GM12878 (cell line): Measurements from ENCODE around the gene LMTK2. TPM values are rescaled to one million over a fixed set of nuclear protein-coding genes. Genes with fewer than 3 reads are reported as not detected.

ENCODE experiments used
- ATAC-seq: fragments of 200-7000 bp; cut with Tn5 transposase; 3 replicates; pipeline ENCODE4 v1.9.1; 2020; ENCODE audit warnings: mild to moderate bottlenecking, moderate library complexity
- BruUV-seq: library from RNA; stranded (reverse); fragments of 400-500 nt; replicated peaks from 2 replicates; lab custom pipeline; 2021; lab: Mats Ljungman, UMichigan
- CTCF ChIA-PET: fragments of 300-600 bp; sonication (Branson Sonifier 250); formaldehyde crosslinking; extraction: SDS; loops from one replicate; lab custom pipeline; 2021; ENCODE audit warnings: inconsistent platforms; lab: Yijun Ruan, JAX
- POLR2A ChIA-PET: fragments of 350-600 bp; formaldehyde crosslinking; extraction: SDS; loops from one replicate; lab custom pipeline; 2021; ENCODE audit warnings: inconsistent platforms; lab: Charles Lee
- RAD21 ChIA-PET: fragments of 300-600 bp; sonication (Branson Sonifier 250); formaldehyde crosslinking; loops from one replicate; lab custom pipeline; 2023; ENCODE audit warnings: antibody characterized with exemption; ENCODE audit not compliant: unreplicated experiment; lab: Charles Lee
- SMC1A ChIA-PET: fragments of 300-600 bp; sonication (Branson Sonifier 250); formaldehyde crosslinking; loops from one replicate; lab custom pipeline; 2023; ENCODE audit not compliant: unreplicated experiment, uncharacterized antibody; lab: Charles Lee
- DNase-seq: peaks from one replicate; pipeline ENCODE4 v3.0.0-alpha.2; 2011; ENCODE audit warnings: low read depth, low spot score
- FAIRE-seq: peaks from 3 replicates; lab custom pipeline; 2011; peaks lifted over from hg19 to GRCh38; lab: Jason Lieb, UNC
- H2AFZ ChIP-seq: 2 replicates; pipeline ENCODE4 v1.6.0; 2011; ENCODE audit warnings: low read depth, low read length, control low read depth; ENCODE audit not compliant: control insufficient read depth
- H3K27ac ChIP-seq: 2 replicates; pipeline ENCODE4 v1.5.1; 2011; ENCODE audit warnings: control low read depth; ENCODE audit not compliant: control insufficient read depth, insufficient read depth
- H3K27me3 ChIP-seq, 2 experiments: replicated peaks in 1 of 2; 2 replicates each; pipeline versions ENCODE4 v1.6.0 to v1.6.1; 2011; ENCODE audit warnings: low read length in 1 of 2; ENCODE audit not compliant: control insufficient read depth in 2 of 2, insufficient read depth in 2 of 2
- H3K36me3 ChIP-seq, 2 experiments: 2 replicates each; pipeline ENCODE4 v1.5.1; 2011; ENCODE audit warnings: low read length in 1 of 2; ENCODE audit not compliant: control insufficient read depth in 2 of 2, insufficient read depth in 2 of 2
- H3K4me1 ChIP-seq: 2 replicates; pipeline ENCODE4 v1.6.1; 2011; ENCODE audit warnings: mild to moderate bottlenecking, low read length, moderate library complexity, mixed read lengths; ENCODE audit not compliant: control insufficient read depth, insufficient read depth
- H3K4me2 ChIP-seq: 2 replicates; pipeline ENCODE4 v1.6.0; 2011; ENCODE audit warnings: control low read depth; ENCODE audit not compliant: control insufficient read depth, insufficient read depth
- H3K4me3 ChIP-seq: fragments of 200-600 bp; sonication (generic); 2 replicates; pipeline ENCODE4 v1.5.1; 2016
- H3K79me2 ChIP-seq: 2 replicates; pipeline ENCODE4 v1.6.0; 2011; ENCODE audit warnings: low read length; ENCODE audit not compliant: control insufficient read depth, insufficient read depth
- H3K9ac ChIP-seq: 2 replicates; pipeline ENCODE4 v1.8.0; 2011; ENCODE audit warnings: low read length, control low read depth, mixed read lengths; ENCODE audit not compliant: control insufficient read depth, insufficient read depth
- H3K9me3 ChIP-seq: replicated peaks from 3 replicates; pipeline ENCODE4 v1.5.1; 2011; ENCODE audit warnings: mild to moderate bottlenecking, low read length; ENCODE audit not compliant: control insufficient read depth, insufficient read depth
- H4K20me1 ChIP-seq: 2 replicates; pipeline ENCODE4 v1.6.0; 2011; ENCODE audit not compliant: control insufficient read depth, insufficient read depth
- BRCA1 ChIP-seq: IDR thresholded peaks from 2 replicates; pipeline ENCODE4 v1.6.1; 2011; ENCODE audit warnings: low read depth, low read length, improper control_type of control experiment
- CBX5 ChIP-seq: sonication (generic); IDR thresholded peaks from 2 replicates; pipeline ENCODE4 v1.6.1; 2016; ENCODE audit warnings: low read depth, moderate library complexity, mild to moderate bottlenecking, inconsistent platforms
- CREM ChIP-seq: IDR thresholded peaks from 2 replicates; pipeline ENCODE4 v1.6.1; 2014; ENCODE audit warnings: antibody characterized with exemption, low read depth
- CTCF ChIP-seq, 3 experiments: IDR thresholded peaks in 2 of 3; conservative IDR thresholded peaks in 1 of 3; 2 replicates each; pipeline ENCODE4 v1.5.1; 2011; ENCODE audit warnings: low read depth in 3 of 3, low read length in 3 of 3, mild to moderate bottlenecking in 3 of 3, control low read depth in 2 of 3, moderate library complexity in 2 of 3, inconsistent platforms in 1 of 3, mixed read lengths in 1 of 3; ENCODE audit not compliant: control insufficient read depth in 2 of 3, insufficient read depth in 1 of 3; ENCODE audit errors: extremely low read depth in 1 of 3
- E2F4 ChIP-seq: IDR thresholded peaks from 2 replicates; pipeline ENCODE4 v1.6.1; 2012; ENCODE audit warnings: low read depth, low read length, improper control_type of control experiment
- IRF3 ChIP-seq: fragments of 450-650 bp; IDR thresholded peaks from 2 replicates; pipeline ENCODE4 v1.6.1; 2014; ENCODE audit warnings: mild to moderate bottlenecking
- MEF2A ChIP-seq: IDR thresholded peaks from 2 replicates; pipeline ENCODE4 v1.6.1; 2011; ENCODE audit warnings: low read depth, mild to moderate bottlenecking, low read length, moderate library complexity; ENCODE audit not compliant: insufficient read depth
- NR2C2 ChIP-seq: IDR thresholded peaks from 2 replicates; pipeline ENCODE4 v1.6.1; 2011; ENCODE audit warnings: borderline replicate concordance, low read depth; ENCODE audit not compliant: control insufficient read depth, insufficient read length
- POLR2AphosphoS5 ChIP-seq: IDR thresholded peaks from 2 replicates; pipeline ENCODE4 v1.6.1; 2011; ENCODE audit warnings: mild to moderate bottlenecking, low read length, inconsistent platforms
- SMAD5 ChIP-seq: IDR thresholded peaks from 2 replicates; pipeline ENCODE4 v1.6.1; 2016; ENCODE audit warnings: antibody characterized with exemption, low read depth
- SMARCA5 ChIP-seq: fragments of 450-650 bp; IDR thresholded peaks from 2 replicates; pipeline ENCODE4 v1.6.1; 2017; ENCODE audit warnings: mild to moderate bottlenecking
- SMC3 ChIP-seq: IDR thresholded peaks from 2 replicates; pipeline ENCODE4 v1.6.1; 2011; ENCODE audit warnings: low read length, improper control_type of control experiment, borderline replicate concordance
- WGBS: methylation state at CpG from one replicate; pipeline ENCODE4 v1.1.6; 2016; ENCODE audit warnings: low lambda C conversion rate; ENCODE audit not compliant: insufficient replicate concordance, insufficient coverage; ENCODE audit errors: missing lambda C conversion rate; 5-methylcytosine and 5-hydroxymethylcytosine counted together
- in situ Hi-C: fragments of 300-500 bp; cut with MboI; formaldehyde crosslinking; loops from 9 replicates; pipeline ENCODE4 v1.14.3; 2018; ENCODE audit warnings: mixed read lengths
- intact Hi-C: fragments of 100-400 bp; cut with micrococcal nuclease; formaldehyde crosslinking; loops from one replicate; pipeline ENCODE4 v1.14.2; 2022; ENCODE audit not compliant: unreplicated experiment
- polyA plus RNA-seq, 11 experiments: library from polyadenylated mRNA; depleted of rRNA in 4 of 11; unstranded in 6 of 11; stranded (reverse) in 5 of 11; fragments of >200 nt; fragmentation: Nextera tagmentation in 4 of 11; fragmentation: Illumina TruSeq in 1 of 11; extraction: Ambion mirVana in 4 of 11; extraction: Trizol in 1 of 11; gene quantifications; 1 replicate in 1 of 11; 2 replicates in 10 of 11; pipeline versions ENCODE4 v1.2.1 to v1.2.3, GENCODE V29; 2011 to 2016; ENCODE audit warnings: inconsistent platforms in 2 of 11, missing spikeins in 2 of 11, low read depth in 1 of 11
- total RNA-seq, 4 experiments: library from RNA; depleted of rRNA in 3 of 4; stranded (reverse); fragments of >200 nt in 3 of 4; fragmentation: Illumina TruSeq in 1 of 4; extraction: Trizol in 1 of 4; gene quantifications; 2 replicates each; pipeline versions ENCODE4 v1.2.1 to v1.2.3, GENCODE V29; 2013 to 2021
- TF ChIP-seq, protein P1 (sequence below): fragments of 450-650 bp; IDR thresholded peaks from 2 replicates; pipeline ENCODE4 v1.6.1; 2017; ENCODE audit warnings: mild to moderate bottlenecking
- TF ChIP-seq, protein P2 (sequence below): IDR thresholded peaks from 2 replicates; pipeline ENCODE4 v1.6.1; 2012; ENCODE audit warnings: low read depth, low read length, improper control_type of control experiment

Gene LMTK2
- total and polyA plus RNA-seq, 10 of the 15 experiments (the other 5 are each of a cell fraction or from before 2014, with no cell fraction given), result 0.68 to 8.7 (median 4.6) TPM

GRCh38 chr7:98202367-98203195 is 95.9 kb downstream of the LMTK2 start:
- Histone ChIP-seq H3K4me2 (peak overlapping the region; percentile 82), H3K4me3 (peak overlapping the region; percentile 54; the same call in 1 of the 2 replicates), H3K9ac (peak overlapping the region; percentile 50), H2AFZ (no peak overlapping the region), H3K36me3 (peaks cover 5 to 13% of the 10 kb centered on the region in 2 experiments; a peak in 3 of 4 replicates), H3K27me3 (no peaks in the 10 kb centered on the region), H4K20me1 (no peaks in the 10 kb centered on the region), H3K79me2 (no peaks in the 10 kb centered on the region), H3K4me1 (peaks cover 47% of the 10 kb centered on the region), H3K27ac (peak overlapping the region; percentile 58), H3K9me3 (no peaks in the 10 kb centered on the region; the same call in 2 of the 3 replicates)
- in situ Hi-C loops, result no loop called here
- ChIA-PET CTCF (interaction anchor here (0.7 to 3.2 kb wide), 11 partner anchors 34 to 200 kb away, joined by 3 to 17 read pairs (median 5); partner anchors contain the start of gene LMTK2), POLR2A (interaction anchor here (0.8 to 2.3 kb wide), 9 partner anchors 10 to 199 kb away, joined by 3 to 12 read pairs (median 4); partner anchors contain the start of gene BAIAP2L1), SMC1A (interaction anchor here (0.8 to 2.8 kb wide), 8 partner anchors 34 to 181 kb away, joined by 3 to 28 read pairs (median 4); no protein-coding TSS in a partner anchor), RAD21 (interaction anchor here (0.8 to 4.1 kb wide), 15 partner anchors 14 to 199 kb away, joined by 3 to 18 read pairs (median 5); partner anchors contain the start of gene BAIAP2L1)
- ATAC-seq (peak; percentile 94), DNase-seq (peak; percentile 94), FAIRE-seq (peak; percentile 99)
- WGBS, result 4% methylated on average over 15 of the region's 15 CpGs
- BruUV-seq, result no TSS peak
- intact Hi-C loops, result loop anchor here (2.0 to 5.0 kb wide), 3 partner anchors 16 to 595 kb away; no protein-coding TSS in a partner anchor
- no peak for TF ChIP-seq POLR2AphosphoS5
- no peak for TF ChIP-seq SMARCA5
- no peak; the same call in 1 of the 2 replicates for TF ChIP-seq SMC3
- TF ChIP-seq IRF3, result peak; percentile 22; the same call in 1 of the 2 replicates
- TF ChIP-seq, protein P1, sequence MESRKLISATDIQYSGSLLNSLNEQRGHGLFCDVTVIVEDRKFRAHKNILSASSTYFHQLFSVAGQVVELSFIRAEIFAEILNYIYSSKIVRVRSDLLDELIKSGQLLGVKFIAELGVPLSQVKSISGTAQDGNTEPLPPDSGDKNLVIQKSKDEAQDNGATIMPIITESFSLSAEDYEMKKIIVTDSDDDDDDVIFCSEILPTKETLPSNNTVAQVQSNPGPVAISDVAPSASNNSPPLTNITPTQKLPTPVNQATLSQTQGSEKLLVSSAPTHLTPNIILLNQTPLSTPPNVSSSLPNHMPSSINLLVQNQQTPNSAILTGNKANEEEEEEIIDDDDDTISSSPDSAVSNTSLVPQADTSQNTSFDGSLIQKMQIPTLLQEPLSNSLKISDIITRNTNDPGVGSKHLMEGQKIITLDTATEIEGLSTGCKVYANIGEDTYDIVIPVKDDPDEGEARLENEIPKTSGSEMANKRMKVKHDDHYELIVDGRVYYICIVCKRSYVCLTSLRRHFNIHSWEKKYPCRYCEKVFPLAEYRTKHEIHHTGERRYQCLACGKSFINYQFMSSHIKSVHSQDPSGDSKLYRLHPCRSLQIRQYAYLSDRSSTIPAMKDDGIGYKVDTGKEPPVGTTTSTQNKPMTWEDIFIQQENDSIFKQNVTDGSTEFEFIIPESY, result no peak
- TF ChIP-seq CBX5, result peak; percentile 94
- TF ChIP-seq, protein P2, sequence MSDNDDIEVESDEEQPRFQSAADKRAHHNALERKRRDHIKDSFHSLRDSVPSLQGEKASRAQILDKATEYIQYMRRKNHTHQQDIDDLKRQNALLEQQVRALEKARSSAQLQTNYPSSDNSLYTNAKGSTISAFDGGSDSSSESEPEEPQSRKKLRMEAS, result peak; percentile 87
- no peak for TF ChIP-seq SMAD5
- TF ChIP-seq MEF2A, result peak; percentile 89
- TF ChIP-seq BRCA1, result 0 out of 2 replicates have a peak, but pooled peaks have one; percentile 10
- TF ChIP-seq NR2C2, result no peak
- TF ChIP-seq CREM, result peak; percentile 90
- no peak for TF ChIP-seq CTCF (IDR thresholded peaks at IDR 0.05 in 2 of 3, conservative IDR thresholded peaks at IDR 0.05 in 1 of 3; ENCODE audit: control insufficient read depth in 2 of 3, extremely low read depth in 1 of 3, insufficient read depth in 1 of 3, low read depth in 3 of 3, low read length in 3 of 3)
- TF ChIP-seq E2F4, result no peak
